HTERT RPE-1 (cell line): ENCODE measurements around the gene CDR2L.

ENCODE experiments used
- in situ Hi-C: fragments of 300-500 bp; cut with MboI; formaldehyde crosslinking; loops from 4 replicates; pipeline ENCODE4 v1.14.3; 2020; ENCODE audit warnings: low sequenced_read_pairs

Gene CDR2L

DNA sequence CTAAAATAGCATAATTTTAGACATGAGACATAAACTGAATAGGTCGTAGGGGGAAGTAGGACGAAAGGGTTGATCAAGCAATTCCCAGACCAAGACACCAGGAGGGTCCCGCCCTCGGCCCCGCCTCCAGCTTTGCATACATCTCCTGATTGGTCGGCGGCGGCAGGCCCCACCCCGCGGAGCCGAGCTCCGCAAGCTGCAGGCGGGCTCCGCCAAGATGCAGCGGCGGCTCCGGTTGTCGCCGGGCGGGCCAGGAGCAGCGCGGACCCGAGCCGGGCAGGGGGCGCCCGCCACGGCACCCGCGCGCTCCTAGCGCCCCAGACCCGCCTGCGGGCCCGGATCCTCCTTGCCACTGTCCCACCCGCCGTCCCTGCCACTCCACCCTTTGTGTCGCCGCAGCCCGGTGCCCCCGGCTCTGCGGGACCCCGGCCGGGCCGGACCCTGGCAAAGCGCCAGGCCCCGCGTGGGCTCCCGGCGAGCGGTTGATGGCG is at the start of gene CDR2L:
Gene CDR2L, plus strand, starts transcription at position 215 of the 491 bp plus-strand sequence. CDS start 412 bp downstream, outside the sequence.
- in situ Hi-C loops = no loop called here

DNA sequence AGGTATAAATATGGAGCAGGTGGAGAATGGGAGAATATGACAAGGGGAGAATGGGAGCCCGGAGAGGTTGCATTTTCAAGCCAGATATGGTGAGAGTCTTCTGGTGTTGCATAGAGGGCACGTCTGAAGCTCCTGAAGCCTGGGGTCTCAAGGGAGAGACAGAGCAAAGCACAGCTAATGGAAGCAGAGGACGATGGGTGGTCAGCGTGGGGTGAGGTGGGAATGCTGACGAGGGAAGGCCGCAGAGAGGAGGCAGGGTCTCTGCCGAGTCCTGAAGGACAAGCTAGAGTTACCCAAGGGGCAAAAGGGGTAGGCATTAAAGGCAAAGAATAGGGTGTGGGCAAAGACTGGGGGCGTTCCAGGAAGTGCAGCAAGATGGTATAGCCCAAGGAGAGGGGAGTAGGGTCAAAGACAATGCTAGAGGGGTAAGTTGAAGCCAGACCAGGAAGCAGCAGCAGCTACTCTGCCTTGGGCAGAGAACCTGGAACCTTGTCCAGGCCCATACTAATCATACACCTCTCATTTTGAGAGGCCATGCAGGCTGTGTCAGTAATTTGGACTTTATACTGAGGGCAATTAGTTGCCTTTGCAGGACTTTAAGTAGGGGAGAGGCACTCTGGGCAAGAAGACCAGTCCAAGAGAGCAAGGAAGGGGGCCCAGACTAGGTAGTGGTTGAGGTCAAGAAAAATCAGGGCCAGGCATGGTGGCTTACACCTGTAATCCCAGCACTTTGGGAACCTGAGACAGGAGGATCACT is 49.1 kb upstream of the CDR2L start:
- in situ Hi-C loops = no loop called here

DNA sequence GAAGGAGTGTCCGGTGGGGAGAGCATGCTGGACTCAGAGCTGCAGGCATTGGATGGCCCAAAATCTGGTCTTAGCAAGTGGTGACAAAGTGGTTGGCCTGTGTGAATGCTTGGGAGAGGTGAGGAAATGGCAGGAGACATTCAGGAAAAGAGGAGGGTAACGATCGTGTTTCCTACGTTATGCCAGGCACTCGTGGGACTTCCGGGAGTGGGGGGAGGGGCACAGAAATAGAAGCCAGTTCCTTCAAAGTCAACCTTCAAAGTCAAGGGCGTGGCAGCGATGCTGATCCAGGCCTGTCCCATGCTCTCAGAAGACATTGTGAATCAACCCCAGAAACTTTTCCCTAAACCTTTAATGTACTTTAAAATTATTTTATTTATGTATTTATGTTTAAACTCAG is 47.9 kb upstream of the CDR2L start:
- in situ Hi-C loops = no loop called here

DNA sequence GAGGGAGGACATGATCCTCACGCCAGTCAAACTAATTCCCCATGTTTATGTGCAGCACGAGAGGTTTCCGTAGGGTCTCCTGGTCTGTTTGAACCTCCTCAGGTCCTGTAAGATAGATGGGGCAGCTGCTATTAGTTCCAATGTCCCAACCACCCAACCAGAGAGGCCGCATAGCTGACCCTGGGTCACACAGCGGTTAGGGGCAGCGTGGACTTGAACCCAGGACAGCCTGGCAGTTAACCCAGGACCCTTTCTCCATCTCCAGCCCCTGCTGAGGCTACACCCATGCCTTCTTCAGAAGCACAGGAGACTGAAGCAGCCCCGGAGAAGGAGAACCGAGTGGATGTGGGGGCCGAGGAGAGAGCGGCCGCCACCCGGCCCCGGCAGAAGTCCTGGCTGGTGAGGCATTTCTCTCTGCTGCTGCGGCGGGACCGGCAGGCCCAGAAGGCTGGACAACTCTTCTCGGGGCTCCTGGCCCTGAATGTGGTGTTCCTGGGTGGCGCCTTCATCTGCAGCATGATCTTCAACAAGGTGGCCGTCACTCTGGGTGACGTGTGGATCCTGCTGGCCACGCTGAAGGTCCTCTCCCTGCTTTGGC is 46.2 kb upstream of the CDR2L start:
- in situ Hi-C loops = no loop called here

DNA sequence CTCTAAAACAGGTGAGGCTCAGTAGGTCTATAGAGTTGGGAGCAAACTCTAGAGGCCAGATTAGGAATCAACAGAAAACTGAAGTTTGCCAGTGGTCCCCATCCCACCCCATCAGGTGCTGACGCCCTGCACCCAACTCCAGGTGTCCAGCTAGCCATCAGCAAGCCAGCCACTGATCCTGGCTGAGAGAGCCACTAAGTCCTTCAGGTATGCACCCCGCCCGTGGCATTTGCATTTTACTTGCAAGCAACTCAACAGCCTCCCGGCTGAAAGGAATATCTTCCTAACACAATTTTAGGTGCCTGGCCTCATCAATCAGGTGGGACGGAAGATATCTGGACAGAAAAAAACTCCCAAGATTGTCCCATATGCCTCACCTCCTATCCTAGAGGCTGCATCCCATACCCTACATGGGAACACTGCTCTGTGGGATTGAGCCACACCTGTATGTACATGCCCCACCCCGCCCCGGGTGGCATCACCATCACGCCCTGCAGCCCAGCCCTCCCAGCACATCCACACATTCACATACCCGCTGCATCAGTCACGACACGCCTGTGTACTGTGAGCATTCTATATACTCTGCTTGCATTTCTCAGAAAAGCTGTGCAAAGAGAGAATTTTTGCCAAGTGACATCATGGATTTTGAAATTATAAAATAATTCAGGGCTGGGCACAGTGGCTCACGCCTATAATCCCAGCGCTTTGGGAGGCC is 43.5 kb upstream of the CDR2L start:
- in situ Hi-C loops = no loop called here

DNA sequence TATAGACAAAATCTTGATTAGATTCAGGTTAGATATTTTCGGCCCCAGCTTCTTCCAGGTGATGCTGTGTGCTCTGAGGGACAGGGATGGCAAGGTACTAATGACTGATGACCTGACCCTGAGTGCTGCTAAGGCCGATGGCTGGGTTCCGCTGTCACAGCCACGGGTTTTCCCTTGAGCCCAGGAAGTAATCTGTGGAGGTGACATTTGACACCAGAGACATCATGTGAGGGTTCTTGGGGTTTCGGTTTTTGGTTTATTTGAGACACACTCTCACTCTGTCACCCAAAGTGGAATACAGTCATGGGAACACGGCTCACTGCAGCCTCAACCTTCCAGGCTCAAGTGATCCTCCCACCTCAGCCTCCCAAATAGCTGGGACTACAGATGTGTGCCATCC is 41.9 kb upstream of the CDR2L start:
- in situ Hi-C loops = no loop called here

DNA sequence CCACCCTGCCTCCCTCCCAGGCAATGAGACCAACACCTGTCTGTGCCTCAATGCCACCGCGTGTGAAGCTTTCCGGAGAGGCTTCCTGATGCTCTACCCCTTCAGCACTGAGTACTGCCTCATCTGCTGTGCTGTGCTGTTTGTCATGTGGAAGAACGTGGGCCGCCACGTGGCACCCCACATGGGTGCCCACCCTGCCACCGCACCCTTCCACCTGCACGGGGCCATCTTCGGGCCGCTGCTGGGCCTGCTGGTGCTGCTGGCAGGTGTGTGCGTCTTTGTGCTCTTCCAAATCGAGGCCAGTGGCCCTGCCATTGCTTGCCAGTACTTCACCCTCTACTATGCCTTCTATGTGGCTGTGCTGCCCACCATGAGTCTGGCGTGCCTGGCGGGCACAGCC is 40.8 kb upstream of the CDR2L start:
- in situ Hi-C loops = no loop called here

DNA sequence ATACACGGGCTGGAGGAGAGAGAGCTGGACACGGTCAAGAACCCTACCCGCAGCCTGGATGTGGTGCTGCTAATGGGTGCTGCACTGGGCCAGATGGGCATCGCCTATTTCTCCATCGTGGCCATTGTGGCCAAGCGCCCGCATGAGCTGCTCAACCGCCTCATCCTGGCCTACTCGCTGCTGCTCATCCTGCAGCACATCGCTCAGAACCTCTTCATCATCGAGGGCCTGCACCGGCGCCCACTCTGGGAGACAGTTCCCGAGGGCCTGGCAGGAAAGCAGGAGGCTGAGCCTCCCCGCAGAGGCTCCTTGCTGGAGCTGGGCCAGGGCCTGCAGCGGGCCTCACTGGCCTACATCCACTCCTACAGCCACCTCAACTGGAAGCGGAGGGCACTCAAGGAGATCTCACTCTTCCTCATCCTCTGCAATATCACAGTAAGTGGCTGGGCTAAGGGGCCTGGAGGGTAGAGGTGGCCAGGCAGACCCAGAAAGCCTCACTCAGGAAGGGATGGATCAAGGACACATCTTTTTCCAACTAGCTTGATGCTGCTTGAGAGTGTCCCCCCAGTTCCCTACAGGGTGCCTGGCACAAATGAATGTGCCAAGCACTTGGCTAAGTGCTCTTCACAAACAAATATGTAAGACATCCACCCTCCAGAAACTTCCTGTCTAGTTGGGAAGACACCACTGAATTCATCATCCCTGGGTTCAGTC is 40.2 kb upstream of the CDR2L start:
- in situ Hi-C loops = no loop called here

DNA sequence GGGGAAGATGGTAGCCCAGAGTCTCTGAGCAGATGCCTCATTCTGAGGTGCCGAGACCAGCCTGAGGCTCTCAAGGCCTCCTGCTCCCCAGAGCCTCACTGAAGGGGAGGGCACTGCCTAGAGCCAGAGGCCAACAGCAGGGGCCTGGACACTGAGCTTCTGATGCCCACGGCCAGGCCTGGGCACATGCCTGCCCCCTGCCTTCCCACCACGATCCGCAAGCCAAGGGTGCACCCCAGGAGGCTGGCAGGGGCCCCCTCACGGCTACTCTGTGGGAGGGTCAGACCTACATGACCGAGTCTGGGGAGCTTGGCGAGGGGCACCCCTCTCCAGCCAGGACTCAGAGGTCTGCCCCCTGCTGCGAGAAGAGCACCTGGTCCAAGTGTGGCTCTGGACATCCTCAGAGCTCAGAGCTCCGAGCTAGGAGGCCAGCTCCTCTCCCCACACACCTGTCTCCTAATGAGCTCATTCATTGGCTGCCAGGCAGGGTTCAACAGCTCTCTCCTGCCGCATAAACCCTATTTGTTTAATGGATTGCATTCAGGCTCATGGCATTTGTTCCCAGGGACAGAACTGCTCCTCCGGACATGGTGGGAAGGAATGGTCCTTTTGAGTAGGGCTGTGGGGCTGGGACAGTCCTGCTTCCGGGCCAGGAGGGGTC is 37.8 kb upstream of the CDR2L start:
- in situ Hi-C loops = no loop called here

DNA sequence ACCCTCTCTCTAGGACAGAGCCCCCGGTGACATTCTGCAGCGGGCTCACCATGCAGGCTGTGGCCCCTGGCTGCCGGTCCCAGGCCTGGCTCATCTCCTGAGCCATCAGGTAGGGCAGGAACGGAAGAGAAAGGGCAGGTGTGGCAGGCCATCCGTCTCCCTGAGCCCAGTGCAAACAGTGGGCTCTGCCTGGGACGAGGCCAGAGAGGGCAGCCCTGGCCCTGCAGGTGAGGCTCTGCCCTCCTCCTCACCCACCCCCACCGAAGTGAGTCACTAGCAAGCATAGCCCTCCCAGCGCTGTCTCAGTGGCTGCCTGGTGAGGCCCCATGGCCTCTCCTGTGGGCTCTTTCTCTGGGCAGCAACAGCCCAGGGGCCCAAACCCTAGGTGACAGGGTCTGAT is 37.2 kb upstream of the CDR2L start:
- in situ Hi-C loops = no loop called here

DNA sequence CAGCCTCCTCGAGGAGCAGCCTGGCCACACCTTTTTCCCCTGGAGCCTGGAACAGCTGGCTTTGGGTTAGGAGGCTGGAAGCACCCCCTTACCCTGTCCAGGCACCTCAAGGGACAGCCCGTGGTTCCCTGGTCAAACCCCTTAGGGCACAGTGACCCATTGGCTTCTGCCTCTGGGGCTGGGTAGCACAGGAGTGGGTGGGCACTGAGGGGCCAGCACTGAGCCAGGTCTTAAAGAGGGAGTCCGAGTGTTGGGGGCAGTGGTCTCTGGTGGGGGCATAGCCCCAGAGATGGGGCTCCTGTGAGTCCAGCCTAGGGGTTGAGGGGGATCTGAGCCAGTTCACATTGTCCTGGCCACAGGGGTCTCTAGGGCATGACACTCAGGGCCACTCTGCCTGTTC is 36.4 kb upstream of the CDR2L start:
- in situ Hi-C loops = no loop called here

DNA sequence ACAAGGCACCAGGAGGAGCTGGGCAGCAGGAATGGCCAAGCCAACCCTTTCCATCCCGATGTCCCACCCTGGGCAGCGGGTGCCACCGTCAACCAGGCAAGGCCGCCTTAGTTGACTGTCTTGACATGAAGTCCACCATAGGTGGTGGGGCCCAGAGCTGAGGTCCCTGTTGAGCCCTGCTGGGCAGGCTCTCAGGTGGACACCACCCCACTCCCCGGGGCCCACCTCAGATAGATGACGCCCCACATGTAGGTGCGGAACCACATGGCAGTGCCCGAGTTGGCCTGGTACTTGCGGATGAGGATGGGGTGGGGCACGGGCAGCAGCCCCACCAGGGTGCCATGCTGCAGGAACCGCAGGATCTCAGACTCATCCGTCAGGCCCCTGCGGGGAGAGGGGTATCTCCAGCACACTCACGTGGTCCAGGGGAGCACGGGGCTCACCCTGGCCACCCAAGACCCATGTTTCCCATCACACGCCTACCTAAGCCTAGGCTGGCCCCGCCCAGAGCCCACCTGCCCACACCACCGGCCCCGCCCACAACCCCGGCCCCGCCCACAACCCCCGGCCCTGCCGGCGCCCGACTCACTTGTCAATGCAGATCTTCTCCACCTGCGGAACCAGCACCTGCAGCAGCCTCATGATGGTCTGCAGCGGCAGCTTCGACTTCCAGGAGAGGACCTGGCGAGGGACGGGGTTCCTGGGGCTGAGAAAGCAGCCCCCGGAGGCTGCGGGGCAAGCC is 35.6 kb upstream of the CDR2L start:
- in situ Hi-C loops = no loop called here

DNA sequence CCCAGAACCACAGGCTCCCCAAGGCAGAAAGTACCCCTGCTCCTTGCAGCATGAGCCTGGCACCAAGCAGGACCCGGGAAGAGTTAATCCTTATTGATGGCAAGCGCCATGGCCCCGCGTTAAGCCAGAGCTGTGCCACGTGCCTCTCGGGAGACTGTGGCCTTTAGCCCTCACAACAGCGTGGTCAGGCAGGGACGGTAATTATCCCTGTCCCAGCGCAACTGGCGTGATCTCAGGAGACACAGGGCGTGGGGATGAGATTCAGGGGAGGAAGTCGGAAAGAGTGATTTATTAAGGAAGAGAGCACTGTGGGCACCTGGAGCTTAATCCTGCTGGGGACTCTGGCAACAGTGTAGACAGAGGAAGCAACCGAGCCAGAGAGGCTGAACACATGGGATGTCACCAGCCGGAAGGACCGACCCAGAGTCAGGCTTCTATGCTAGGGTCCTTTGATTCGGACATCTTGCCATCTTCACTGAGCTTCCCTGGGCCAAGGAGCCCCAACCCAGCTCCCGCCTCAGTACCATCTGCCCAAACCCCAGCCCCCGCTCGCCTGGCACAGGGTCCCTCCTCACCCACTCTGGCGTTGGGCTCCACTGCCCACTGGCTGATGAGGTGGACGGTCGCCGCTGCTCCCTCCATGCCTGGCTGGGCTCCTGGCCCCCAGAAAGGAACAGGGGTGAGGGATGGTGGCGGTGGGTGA is 34.9 kb upstream of the CDR2L start:
- in situ Hi-C loops = no loop called here

DNA sequence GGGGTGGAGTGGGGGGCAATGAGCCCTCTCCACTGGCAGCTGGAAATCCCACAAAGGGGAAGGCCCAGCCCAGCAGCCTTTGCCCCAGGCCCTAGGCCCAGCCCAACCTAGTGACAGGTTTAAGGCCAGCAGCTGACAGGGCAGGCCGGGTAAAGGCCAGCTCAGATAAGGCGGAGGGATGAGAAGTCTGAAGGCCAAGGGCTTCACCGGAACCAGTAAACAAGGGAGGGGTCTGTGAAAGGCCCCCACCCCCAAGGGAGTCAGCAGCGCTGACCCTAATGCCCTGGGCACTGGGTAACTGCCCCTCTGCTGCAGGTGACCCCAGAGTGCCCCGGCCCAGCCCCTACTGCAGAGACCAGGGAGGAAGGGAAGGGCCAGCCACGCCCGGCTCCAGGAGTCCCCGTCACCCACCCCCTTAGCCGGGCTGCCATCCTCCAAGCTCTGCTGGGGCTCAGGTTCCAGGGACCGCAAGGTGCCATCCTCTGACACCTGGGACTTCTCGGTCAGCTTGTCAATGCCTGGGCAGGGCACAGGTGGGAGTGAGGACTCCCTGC is 34.2 kb upstream of the CDR2L start:
- in situ Hi-C loops = no loop called here

DNA sequence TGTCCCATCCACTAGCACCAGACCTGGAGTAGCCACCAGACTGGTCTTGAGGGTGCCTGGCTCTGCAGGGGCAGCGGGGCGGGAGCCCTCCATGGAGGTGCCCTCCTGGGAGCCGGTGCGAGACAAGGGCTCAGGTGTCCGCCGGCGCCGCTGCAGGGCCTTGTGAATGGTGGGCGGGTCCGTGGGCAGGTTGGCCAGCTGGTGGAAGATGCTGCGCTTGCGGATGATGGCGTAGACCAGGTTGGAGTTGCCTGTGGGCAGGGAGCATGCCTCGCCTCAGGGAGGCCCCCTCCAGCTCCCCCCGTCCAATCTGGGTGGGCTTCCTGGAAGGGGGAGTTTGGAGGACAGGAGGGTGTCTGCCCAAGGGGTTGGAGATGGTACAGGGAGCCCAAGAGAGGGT is 33.3 kb upstream of the CDR2L start:
- in situ Hi-C loops = no loop called here

DNA sequence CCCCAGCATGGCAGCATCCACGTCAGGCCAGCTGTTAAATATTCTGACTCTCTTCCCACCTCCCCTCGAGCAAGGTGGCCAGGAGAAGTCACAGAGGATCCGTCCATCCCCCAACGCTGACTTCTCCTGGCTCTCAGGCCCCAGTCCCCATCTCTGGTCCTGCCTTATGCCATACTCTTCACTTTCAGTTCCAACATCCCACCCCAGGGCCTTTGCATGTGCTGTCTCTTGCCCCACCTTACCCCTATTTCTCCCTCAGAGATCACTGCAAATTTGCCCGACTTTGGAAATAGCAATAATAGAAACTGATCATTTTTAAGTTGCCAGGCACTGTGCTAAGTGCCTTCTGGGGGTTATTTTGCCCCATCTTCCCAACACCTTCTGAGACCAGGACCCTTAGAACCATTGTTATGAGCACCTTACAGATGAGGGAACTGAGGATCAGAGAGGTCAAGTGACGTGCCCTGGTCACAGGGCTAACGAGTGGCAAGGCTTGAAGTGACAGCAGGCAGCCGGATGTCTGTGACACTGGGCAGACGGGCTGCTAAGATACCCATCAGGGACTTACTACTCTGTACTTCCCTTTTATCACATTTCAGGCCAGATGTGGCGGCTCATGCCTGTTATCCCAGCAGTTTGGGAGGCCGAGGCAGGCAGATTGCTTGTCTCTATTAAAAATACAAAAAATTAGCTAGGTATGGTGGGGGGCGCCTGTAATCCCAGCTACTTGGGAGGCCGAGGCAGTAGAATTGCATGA is 32.6 kb upstream of the CDR2L start:
- in situ Hi-C loops = no loop called here

DNA sequence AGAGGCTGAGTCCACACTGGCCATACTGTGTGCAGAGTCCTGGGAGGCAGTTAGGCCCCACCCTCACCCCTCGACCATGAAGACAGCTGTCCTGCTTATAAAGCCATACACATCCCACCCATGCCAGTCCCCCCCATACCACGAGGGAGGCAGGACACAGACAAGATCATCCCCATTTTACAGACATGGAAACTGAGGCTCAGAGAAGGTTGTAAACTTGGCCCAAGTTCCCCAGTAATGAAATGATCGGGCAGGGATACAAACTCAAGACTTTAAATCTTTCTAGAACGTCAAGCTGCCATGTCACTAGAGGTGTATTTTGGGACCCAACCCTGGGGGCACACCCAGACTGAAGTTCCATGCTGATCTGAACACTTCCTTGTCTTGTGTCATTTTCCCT is 31.3 kb upstream of the CDR2L start:
- in situ Hi-C loops = no loop called here

DNA sequence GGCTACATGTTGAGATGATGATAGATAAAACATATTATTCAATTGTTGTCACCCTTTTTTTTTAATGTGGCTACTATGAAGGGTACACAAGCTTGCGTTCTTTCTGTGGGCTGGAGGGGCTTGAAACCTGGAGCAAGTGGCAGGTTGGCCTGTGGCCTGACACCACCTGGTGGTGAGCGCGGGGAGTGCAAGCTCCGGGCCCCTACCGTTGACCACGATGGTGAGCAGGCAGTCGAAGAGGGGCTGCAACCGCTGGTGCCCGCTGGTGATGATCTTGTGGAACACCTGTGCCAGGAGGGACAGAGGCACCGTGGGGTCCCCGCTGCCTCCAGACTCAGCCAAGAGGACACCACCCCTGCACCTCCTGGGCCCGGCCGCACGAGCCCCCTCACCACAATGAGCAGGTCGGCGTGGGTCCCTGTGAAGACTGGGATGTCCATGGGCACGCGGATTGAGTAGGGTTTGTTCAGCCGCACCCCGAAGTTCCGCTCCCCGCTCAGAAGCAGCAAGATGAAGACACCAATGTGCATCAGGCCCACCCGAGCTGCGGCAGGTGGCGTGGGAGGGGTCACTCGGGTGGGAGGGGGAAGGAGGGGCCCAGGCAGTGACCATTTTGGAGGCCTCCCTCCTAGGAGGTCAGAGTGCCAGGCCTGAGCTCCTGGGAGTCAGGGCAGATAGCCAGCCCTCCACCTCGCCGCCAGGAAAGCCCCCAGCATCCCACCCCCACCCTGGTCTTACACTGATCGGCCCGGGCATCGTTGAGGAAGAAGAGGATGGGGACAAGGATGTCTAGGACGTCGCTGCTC is 29.3 kb upstream of the CDR2L start:
- in situ Hi-C loops = no loop called here
